GM21367 (cell line): Measurements from ENCODE around the gene SKOR1.

Experiments used
- ATAC-seq: cut with Tn5 transposase; IDR thresholded peaks from one replicate; pipeline ENCODE4 v1.9.1; 2021; ENCODE audit not compliant: unreplicated experiment

Gene SKOR1

DNA sequence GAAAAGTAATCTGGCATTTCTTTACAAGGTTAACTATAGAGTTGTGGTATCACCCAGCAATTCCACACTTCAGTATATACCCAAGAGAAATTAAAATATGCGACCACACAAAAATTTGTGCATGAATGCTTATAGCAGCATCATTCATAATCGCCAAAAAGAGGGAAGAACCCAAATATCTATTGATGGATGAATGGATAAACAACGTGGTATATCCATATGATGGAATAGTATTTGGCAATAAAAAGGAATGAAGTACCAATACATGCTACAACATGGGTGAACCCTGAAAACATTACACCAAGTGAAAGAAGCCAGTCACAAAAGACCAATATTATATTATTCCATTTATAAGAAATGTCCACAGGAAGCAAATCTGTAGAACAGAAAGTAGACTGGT is 8.6 kb upstream of the SKOR1 start:
- no peak for ATAC-seq

DNA sequence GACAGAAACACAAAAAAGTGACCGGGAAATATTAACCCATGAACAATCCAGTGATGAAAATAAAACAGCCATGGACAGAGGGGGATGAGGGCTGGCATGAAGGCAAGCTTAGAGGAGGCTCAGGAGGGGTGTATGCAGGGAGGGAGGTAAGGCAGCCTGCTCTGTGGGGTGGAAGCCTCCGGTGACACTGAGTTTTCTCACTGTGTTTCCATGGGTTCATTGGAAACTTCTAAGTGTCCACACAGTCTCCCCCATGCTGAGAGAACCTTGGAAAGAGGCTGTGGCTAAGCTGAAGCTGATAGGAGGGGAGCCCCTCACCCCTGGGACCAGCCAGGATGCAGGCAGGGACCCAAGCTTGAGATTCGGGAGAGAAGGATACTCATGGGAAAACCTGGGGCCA is 6.8 kb upstream of the SKOR1 start:
- ATAC-seq = no peak

DNA sequence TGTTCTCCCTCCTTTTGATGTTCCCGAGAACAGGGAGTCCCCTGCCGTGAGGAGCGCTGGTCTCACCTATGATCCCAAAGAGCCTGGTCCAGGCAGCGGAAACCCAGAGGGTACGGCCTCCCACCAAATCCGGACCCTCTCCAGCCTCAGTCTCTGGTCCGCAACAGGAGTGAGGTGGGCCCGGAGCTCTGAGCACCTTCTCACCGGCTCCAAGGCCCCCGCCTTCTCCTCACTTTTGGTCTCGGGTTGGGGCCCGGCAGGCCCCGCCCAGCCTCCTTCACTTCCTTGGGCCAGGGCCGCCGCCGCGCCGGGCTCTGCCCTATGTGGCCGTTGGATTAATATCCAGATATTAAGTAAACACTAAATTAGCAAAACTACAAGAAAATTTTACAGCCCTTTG is 5.7 kb upstream of the SKOR1 start:
- ATAC-seq = no peak

DNA sequence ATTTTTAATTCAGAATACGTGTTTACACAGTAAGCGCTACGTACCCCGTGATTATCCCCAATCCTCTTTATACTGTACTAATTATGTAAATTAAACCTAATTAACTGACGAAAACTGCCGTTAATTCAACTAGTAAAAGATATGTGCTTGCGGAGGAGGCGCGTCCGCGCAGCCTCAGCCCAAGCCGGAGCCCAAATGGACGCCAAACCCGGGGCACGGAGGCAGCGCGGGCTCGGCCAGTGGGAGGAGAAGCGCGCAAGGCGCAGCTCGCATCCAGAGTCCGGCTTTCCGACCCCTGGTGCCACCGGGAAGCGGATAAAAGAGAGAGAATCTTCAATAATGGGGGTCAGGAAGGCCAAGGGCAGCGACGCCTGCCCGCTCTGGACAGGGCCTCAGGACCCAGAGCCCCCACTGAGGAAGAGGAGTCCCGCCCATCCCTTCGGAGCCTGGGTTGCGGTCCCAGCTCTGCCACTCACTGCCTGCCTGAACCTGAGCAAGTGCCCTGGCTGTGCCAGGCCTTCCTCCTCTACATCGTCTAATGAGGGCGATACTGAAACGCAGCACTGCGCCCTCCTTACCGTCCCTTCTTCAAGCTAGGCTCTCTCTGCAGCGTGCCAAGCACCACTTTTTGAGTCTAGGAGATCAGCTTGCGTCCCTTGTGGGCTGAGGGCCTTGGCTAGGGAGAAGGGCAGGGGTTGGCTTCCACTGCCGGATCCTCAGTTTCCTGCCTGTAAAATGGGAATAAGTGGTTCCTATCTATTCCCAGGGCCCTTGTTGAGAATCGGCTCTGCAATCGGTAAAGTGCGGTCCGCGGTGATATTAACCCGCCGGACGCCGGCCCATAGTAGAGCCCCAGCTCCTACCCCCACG is 5.0 kb upstream of the SKOR1 start:
- no peak for ATAC-seq

DNA sequence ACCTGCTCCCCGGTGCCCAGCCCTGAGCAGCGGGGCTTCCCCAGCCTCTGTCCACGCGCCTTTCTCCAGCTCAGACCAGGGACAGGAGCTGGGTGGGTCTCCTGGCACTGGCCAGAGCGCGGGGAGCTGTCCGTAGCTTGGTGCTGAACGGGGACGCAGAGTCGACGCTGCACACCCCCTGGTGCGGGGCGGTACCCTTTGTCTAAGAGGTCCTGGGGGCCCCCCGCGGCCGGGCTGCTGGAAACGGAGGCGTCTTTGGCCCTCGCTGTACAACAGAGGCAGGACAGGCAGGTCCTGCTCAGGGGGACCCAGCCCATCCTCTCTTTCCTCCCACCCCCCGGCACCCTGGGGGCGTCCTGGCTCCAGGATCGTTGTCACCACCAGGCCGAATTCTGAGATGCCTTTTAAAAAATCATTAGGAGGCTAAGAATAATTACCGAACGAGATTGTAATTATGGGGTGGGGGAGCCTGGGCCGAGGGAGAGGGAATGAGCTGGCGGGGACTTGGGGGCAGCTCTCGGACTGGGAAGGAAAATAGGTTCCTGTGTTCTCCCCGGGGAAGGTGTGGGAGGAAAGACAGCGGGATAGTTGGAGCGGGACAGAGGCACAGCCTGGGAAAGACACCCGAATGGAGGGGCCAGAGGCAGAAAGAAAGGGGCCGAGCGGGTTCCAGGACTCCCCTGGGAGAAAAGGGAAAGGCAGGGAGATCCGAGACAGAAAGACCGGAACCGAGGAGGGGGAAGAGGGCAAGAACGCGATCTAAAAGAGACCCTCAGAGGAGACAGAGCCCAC is 4.1 kb upstream of the SKOR1 start:
- no peak for ATAC-seq

DNA sequence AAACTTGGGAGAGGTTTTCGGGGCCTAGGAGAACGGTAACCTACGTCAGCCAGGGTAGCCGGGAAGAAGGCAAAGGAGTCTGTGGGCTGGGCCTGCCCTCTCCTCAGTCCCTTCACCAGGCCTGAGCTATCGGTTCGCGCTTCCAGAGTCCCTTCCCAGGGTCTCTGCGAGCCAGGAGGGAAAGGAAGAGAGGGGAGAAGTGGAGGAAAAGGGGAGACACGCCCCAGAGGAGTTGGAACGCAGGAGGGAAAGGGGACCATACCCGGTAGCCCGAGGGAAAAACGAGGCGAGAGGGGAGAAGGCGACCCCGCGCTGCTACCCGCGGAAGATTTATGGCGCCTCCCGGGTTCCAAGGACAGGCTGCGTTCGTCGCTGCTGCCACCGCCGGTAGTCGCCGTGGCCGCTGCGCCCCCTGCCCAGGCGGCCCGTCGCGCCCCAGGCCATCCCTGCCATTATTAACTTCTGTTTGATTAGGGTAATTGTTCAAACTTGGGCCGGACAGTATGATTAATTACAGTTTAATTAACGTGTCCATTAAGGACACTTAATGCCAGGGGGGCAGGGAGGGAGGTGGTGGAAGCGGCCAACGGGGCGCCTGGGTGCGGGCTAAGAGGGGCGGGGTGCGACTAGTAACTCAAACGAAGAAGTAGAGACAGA is 3.4 kb upstream of the SKOR1 start:
- no peak for ATAC-seq

DNA sequence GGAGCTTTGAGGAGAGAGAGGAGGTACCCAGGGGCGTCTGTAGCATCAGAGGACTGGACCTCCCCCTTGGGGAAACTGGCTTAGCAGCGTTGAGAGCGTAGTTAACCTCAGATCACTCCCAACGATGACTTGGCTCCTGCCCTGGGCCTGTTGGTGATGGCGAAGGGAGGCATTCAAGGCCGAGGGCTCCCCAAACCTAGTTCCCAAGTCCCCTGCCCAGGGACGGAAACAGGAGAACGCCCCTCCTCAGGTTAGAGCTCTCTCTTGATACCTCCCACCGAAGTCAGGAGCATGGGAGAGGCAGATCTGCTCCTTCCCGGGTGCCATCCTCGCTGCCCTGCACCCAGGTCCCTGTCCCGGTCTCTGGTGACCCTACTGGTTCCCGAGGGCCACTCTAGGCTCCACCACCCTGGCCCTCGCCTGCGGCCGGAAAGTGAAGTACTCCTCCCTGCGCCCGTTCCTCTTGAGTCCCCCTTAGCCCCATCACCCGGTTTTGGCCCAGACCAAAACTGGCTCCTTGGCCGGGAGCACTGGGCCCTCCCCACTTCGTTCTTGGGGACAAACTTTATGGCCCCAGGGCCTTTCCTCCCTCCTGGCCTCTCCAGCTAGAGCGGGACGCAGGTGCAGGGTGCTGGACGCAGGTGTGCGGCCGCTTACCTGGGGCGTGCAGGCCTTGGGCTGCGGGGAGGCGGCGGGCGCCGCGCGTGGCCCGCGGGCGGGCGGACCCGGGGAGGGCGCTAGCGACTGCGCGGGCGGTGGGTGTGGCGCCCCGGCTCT is 2.6 kb upstream of the SKOR1 start:
- ATAC-seq = no peak

DNA sequence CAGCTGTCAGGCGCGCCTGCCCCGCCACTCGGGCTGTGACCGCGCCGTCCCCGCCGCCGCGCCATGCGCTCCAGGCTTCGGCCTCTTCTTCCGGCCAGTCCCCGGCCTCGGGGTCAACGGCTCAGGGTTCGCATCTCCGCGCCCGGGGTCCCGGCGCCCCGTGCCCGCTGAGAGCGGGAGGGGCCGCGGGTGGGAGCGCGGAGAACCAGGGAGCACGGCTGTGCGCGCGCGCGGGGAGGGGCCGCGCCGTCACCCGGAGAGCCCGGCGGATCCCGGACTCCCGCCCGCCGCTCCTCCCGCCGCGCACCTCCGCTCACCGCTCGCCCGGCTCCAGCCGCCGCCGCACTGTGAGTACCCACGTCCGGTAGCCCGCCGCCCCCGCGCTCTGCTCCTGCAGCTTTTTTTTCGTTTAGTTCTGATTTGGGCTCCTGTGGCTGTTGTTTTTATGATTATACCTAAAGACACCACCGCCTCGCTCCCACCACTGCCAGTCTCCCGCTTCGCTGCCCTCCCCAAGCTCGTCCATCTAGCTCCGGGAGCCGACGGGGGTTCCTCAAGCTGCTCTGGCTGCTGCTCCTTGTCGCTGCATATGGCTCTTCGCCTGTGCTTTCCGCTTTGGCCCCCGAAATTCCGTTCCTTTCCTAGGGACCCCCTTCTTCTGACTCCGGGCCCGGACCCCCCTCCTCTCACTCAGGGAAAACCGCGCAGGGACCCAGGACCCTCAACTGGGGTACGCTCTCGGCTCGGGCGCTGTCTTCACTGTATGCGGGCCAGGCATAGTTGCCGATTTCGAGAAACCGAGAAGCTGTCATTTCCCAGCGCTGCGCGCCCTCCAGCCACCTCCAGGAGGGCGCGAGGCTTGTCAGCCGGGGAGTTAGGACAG is 1.8 kb upstream of the SKOR1 start:
- no peak for ATAC-seq

DNA sequence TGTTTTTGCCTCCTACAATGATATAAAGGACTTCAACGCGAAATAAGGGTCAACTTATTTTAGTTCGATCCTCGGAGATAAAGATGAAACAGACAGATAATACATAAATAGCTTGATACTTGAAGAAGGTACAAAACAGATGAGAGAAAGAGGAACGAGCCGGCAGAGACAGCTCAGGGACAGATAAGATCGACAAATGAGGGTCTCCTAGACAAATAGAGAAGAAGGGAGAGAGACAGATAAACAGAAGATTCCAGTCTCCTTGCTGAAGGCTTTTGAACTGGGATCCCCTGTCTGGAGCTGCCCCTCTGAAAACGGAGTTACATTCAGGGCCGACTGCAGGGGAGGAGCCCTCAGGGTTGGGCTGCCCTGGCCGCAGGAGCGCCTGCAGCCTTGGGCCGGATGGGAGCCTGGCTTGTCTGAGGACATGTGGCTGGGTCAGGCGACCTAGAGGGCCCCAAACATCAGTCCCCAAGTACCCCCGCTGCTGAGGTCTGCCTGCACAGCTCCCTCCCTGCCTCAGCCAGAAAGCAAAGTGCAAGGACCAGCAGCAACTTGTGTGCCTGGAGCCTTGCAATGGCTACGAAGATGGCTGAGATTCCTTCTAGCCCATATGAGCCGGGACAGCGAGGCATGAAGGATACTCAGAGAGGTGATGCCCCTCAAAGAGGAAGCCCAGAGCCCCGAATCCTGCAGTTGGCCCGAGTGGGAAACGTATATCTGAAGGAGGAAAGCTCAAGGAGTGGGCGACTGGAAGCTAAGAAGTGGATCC is 926 bp upstream of the SKOR1 start:
- ATAC-seq = no peak

DNA sequence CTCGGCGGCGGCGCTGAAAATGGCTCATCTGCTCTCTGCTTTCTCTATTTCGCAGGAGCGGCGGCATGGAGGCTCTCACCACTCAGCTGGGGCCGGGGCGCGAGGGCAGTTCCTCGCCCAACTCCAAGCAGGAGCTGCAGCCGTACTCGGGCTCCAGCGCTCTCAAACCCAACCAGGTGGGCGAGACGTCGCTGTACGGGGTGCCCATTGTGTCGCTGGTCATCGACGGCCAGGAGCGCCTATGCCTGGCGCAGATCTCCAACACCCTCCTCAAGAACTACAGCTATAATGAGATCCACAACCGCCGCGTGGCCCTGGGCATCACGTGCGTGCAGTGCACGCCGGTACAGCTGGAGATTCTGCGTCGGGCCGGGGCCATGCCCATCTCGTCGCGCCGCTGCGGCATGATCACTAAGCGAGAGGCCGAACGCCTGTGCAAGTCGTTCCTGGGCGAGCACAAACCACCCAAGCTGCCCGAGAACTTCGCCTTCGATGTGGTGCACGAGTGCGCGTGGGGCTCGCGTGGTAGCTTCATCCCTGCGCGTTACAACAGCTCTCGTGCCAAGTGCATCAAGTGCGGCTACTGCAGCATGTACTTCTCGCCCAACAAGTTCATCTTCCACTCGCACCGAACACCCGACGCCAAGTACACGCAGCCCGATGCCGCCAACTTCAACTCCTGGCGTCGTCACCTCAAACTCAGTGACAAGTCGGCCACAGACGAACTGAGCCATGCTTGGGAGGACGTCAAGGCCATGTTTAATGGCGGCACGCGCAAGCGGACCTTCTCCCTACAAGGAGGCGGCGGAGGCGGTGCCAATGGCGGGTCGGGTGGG is 790 bp downstream of the SKOR1 start:
- ATAC-seq = no peak

DNA sequence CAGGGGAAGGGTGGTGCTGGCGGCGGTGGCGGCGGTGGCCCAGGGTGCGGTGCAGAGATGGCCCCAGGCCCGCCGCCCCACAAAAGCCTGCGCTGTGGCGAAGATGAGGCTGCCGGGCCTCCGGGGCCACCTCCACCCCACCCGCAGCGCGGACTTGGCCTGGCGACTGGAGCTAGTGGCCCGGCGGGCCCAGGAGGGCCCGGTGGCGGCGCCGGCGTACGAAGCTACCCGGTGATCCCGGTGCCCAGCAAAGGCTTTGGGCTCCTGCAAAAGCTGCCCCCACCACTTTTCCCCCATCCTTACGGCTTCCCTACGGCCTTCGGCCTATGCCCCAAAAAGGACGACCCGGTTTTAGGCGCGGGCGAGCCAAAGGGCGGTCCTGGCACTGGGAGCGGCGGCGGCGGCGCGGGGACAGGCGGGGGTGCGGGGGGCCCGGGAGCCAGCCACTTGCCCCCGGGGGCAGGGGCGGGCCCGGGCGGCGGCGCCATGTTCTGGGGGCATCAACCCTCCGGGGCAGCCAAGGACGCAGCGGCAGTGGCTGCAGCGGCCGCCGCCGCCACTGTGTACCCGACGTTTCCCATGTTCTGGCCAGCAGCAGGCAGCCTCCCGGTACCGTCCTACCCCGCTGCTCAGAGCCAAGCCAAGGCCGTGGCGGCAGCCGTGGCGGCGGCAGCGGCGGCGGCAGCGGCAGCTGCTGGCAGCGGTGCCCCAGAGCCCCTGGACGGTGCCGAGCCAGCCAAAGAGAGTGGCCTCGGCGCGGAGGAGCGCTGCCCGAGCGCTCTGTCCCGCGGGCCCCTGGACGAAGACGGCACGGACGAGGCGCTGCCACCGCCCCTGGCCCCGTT is 1.6 kb downstream of the SKOR1 start:
- no peak for ATAC-seq

DNA sequence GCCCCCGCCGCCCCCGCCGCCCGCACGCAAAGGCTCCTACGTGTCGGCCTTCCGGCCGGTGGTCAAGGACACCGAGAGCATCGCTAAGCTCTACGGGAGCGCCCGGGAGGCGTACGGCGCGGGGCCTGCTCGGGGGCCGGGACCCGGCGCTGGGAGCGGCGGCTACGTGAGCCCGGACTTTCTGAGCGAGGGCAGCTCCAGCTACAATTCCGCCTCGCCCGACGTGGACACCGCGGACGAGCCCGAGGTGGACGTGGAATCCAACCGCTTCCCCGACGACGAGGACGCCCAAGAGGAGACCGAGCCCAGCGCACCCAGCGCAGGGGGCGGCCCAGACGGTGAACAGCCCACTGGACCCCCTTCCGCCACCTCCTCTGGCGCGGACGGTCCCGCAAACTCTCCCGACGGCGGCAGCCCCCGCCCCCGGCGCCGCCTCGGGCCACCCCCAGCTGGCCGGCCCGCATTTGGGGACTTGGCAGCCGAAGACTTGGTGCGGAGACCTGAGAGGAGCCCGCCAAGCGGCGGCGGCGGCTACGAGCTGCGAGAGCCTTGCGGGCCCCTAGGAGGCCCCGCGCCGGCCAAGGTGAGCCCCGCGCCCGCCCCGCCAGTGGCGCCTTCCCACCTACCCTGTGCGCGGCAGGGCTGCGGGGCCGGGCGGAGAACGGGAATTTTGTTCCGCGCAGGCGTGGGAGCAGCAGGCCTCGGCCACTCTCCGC is 2.4 kb downstream of the SKOR1 start:
- no peak for ATAC-seq

DNA sequence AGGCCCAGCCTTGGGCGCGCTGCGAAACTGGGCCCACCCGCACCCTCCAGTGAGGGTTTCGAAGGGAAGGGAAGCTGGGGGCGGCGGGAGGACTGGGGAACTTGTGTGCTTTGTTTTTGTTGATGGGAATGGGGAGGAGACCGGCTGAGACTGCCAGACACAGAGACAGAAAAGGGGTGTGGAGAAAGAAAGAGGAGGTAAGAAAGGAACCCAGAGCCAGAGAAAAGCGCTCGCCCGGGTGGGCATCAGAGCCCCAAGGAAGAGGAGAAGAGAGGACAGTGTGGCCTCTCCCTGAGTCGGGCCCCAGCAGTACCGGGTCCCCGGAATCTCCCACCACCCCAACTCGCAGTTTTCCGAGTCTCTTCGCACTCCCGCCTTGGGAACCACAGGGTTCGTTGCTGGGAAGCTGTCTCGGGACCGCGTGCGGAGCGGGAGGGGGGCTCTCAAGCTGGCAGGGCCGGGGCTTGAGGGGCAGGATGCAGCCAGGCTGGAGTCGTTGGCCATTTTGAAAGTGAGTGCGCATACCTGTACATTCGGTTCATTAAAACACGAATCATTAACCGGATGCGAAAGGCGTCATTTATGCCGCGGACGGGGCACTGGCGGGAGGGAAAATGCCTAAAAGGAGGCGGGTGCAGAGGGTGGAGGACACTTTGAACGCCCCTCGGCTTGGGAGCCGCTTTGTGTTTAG is 3.1 kb downstream of the SKOR1 start:
- ATAC-seq = no peak

DNA sequence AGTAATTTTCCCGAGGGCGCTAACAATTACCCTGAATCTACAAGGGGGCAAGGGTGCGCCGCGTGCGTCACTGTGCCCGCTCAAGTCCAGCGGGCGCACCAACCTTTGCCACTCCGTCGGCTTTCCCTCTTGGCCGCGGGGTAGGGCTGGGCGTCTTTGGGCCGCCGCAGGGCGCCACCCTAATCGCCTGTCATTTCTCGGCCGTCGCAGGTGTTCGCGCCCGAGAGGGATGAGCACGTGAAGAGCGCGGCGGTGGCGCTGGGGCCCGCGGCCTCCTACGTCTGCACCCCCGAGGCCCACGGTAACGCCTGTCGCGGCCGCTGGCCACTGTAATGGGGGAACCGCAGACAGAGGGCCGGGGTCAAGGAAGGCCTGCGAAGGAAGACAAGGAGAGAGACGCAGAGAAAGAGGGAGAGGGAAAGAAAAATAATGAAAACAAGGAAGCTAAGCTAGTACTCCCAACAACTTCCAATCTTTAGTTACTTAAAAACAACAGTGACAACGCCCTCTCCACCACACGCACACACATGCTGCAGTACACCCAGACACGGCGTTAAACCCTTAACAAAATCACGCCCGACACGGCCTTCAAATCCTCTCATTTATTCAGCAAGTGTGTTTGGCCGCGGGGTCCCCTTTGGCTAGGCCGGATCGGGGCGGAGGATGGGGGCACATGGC is 3.8 kb downstream of the SKOR1 start:
- ATAC-seq = no peak

DNA sequence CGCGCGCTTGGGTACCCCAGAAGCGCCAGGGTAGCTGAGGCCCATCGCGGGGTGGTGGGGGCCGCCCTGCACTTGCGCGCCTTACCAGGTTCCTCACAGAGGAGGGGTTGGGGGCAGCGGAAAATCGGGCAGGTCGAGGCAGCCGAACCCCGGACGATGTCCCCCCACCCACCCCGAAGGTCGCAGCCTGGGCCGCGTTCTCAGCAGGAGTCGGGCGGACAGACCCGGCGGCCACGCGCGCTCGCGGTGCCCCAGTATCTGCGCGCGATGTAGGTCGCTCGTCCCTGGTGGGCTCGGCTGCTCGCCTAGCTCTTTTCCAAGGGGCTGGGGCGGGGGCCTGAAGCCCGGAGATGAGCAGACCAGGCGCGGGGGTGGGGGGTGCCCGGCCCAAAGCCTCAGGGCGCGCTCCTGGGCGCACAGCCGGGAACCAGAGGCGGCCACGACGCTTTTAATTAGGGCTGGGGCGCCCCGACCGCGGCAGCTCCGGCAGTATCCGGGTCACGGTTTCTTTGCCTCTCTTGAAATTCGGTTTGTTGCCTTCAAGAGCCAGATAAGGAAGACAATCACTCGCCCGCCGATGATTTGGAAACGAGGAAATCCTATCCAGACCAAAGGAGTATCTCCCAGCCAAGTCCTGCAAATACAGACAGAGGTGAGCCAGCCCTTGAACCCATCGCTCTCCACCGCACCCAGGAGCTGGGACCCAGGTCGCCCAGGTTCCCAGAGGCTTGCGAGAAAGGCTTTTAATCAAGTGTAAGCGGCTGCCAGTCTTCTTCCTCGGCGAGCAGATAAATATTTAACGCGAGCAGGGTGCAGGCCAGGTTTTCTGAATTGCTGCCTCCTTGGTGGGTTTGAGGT is 4.6 kb downstream of the SKOR1 start:
- ATAC-seq = no peak
